GM12878 (cell line): Measurements from ENCODE around the gene AGBL5.
A peak's percentile ranks its signal among the peaks of the same experiment; 100 is the strongest.

Experiments
- ATF3 ChIP-seq: IDR thresholded peaks from 2 replicates; pipeline ENCODE4 v1.6.1; 2011; ENCODE audit warnings: low read depth, mild to moderate bottlenecking, low read length, moderate library complexity, borderline replicate concordance; ENCODE audit errors: extremely low read depth
- CBX3 ChIP-seq: fragments of 200-600 bp; sonication (generic); IDR thresholded peaks from 2 replicates; pipeline ENCODE4 v1.6.1; 2016; ENCODE audit warnings: low read depth, borderline replicate concordance
- CTCF ChIP-seq, 3 experiments: IDR thresholded peaks in 2 of 3; conservative IDR thresholded peaks in 1 of 3; 2 replicates each; pipeline ENCODE4 v1.5.1; 2011; ENCODE audit warnings: low read depth in 3 of 3, low read length in 3 of 3, mild to moderate bottlenecking in 3 of 3, control low read depth in 2 of 3, moderate library complexity in 2 of 3, inconsistent platforms in 1 of 3, mixed read lengths in 1 of 3; ENCODE audit not compliant: control insufficient read depth in 2 of 3, insufficient read depth in 1 of 3; ENCODE audit errors: extremely low read depth in 1 of 3
- EGR1 ChIP-seq, 2 experiments: IDR thresholded peaks; 1 replicate in 1 of 2; 2 replicates in 1 of 2; pipeline ENCODE4 v1.6.1; 2011 to 2012; ENCODE audit warnings: low read depth in 2 of 2, low read length in 2 of 2, borderline replicate concordance in 1 of 2, mild to moderate bottlenecking in 1 of 2, moderate library complexity in 1 of 2
- GABPA ChIP-seq: IDR thresholded peaks from 2 replicates; pipeline ENCODE4 v1.6.1; 2014; ENCODE audit warnings: antibody characterized with exemption, low read depth, mild to moderate bottlenecking, inconsistent platforms
- HSF1 ChIP-seq: fragments of 150-350 bp; IDR thresholded peaks from 2 replicates; pipeline ENCODE4 v1.6.1; 2014; ENCODE audit warnings: mild to moderate bottlenecking, low read depth, low read length
- JUNB ChIP-seq: IDR thresholded peaks from 2 replicates; pipeline ENCODE4 v1.6.1; 2016; ENCODE audit warnings: antibody characterized with exemption, mild to moderate bottlenecking
- MAX ChIP-seq: IDR thresholded peaks from 2 replicates; pipeline ENCODE4 v1.6.1; 2012; ENCODE audit warnings: low read depth, low read length, improper control_type of control experiment
- POLR2A ChIP-seq: IDR thresholded peaks from 2 replicates; pipeline ENCODE4 v1.6.1; 2011; ENCODE audit warnings: low read depth, mild to moderate bottlenecking, low read length
- USF2 ChIP-seq: IDR thresholded peaks from 2 replicates; pipeline ENCODE4 v1.6.1; 2011; ENCODE audit warnings: low read depth, low read length, improper control_type of control experiment, borderline replicate concordance
- YY1 ChIP-seq: IDR thresholded peaks from 2 replicates; pipeline ENCODE4 v1.6.1; 2011; ENCODE audit warnings: low read depth, mild to moderate bottlenecking, low read length
- ZZZ3 ChIP-seq: IDR thresholded peaks from 2 replicates; pipeline ENCODE4 v1.6.1; 2011; ENCODE audit warnings: low read depth; ENCODE audit not compliant: control insufficient read depth, insufficient read length

GRCh38 chr2:27050996-27051901 is at the start of gene AGBL5:
- TF ChIP-seq EGR1 (IDR thresholded peaks at IDR 0.05; ENCODE audit: borderline replicate concordance in 1 of 2, low read depth in 2 of 2, low read length in 2 of 2) = peak in 1 of 2 experiments; percentile 21; a peak in 1 of 3 replicates
- no peak for TF ChIP-seq ZZZ3
- TF ChIP-seq YY1 = peak; percentile 91
- peak; percentile 94 for TF ChIP-seq MAX
- TF ChIP-seq ATF3 = no peak
- no peak for TF ChIP-seq CTCF (IDR thresholded peaks at IDR 0.05 in 2 of 3, conservative IDR thresholded peaks at IDR 0.05 in 1 of 3; ENCODE audit: control insufficient read depth in 2 of 3, extremely low read depth in 1 of 3, insufficient read depth in 1 of 3, low read depth in 3 of 3, low read length in 3 of 3)
- TF ChIP-seq JUNB = peak; percentile 6; the same call in 1 of the 2 replicates
- no peak for TF ChIP-seq CBX3
- TF ChIP-seq GABPA = peak; percentile 25; the same call in 1 of the 2 replicates
- TF ChIP-seq HSF1 = peak; percentile 34; the same call in 1 of the 2 replicates
- peak; percentile 89 for TF ChIP-seq POLR2A
- no peak for TF ChIP-seq USF2
